ENCODE measurements around the gene TMEM97.
A peak's percentile ranks its signal among the peaks of the same experiment; 100 is the strongest.

TMEM97 gene

DNA sequence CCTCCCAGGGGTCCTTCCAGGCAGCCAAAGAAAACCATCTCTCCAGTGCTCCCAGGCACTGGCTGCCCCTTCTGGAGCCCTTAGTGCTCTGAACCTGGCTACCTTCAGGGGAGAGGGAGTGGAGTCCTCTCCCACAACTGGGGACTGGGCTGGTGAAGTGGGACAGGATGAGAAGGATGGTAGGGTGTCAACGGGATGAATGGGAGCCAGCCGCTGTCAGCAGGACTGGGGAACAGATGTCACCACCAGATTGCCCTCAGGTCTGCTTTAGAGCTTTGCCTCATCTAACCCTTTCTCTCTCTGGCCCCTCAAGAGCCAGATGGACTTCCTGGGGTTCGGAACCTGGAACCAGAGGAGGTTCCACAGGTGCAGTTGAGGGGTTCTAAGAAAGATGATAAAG, 46.5 kb downstream of the TMEM97 start:
- no peak for DNase-seq (ENCODE audit: low read depth)

DNA sequence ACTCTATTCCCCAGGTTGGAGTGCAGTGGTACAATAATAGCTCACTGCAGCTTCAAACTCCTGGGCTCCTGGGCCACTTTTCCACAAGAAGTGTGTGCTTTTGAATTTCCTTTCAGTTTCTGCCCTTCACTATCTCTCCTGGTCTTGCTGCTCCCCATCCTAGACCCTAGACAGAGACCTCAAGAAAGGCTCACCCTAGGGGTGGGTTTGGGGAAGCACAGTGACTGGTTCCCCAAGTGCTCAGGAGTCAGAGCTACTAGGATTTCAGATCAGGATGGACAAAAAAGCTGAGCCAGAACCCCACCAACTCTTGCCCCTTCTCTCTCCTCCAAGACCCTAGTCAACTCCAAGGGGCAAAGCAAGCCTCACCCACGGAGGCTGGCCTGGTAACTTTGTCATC, 47.6 kb downstream of the TMEM97 start:
- DNase-seq (ENCODE audit: low read depth) = no peak

DNA sequence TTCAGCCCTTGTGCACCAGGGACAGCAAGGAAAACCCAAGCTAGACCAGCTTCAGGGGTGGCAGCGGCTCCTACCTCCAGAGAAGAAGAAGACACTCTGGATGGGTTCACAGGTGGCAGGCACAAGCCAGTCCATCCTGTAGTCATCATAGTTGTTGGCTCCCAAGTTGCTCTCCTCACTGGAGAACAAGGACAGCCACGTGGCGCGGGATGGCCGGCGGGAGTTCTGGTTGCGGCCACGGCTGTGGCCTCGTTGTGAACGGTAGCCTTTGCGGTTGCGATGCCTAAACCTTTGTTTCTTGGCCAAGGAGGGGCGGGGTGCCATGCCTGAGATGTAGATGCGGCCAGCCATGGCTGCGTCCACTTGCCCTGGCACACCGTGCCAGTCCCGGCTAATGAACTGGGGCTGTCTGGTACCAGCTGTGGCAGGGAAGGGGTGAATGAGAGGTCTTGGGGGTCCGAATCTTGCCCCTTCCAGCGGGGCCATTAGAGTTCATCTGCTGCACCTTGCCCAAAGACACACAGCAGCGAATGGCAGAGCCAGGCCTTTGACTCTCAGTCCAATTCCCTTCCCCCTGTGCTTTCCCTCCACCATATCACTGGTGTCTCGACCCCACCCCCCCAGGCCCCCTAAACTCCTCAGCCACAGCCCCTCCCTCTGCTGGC, 48.8 kb downstream of the TMEM97 start:
- no peak for DNase-seq (ENCODE audit: low read depth)

DNA sequence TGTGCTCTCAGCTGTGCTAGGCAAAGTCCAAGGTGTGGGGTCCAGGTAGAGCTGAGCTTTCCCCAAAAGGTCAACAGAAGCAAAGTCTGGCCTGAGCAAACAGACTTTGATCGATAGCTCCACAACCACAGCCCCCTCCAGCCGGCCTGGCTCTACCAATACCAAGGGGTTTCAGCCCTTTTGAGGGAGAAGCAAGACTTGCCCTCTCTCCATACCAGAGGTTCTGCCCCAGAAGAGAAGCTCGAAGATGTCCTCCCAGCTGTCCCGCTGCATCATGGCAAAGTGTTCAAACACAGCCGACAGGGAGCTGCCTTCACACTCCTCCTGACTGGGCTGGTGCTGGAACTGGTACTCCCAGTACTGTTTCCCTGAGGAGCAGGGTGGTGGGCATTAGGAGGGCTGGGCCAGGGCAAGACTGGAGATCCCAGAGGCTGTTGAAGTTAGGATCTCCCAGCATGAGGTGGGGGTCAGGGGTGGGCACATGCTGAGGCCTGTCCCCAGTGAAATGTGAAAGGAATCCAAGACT, 49.4 kb downstream of the TMEM97 start:
- no peak for DNase-seq (ENCODE audit: low read depth)

DNA sequence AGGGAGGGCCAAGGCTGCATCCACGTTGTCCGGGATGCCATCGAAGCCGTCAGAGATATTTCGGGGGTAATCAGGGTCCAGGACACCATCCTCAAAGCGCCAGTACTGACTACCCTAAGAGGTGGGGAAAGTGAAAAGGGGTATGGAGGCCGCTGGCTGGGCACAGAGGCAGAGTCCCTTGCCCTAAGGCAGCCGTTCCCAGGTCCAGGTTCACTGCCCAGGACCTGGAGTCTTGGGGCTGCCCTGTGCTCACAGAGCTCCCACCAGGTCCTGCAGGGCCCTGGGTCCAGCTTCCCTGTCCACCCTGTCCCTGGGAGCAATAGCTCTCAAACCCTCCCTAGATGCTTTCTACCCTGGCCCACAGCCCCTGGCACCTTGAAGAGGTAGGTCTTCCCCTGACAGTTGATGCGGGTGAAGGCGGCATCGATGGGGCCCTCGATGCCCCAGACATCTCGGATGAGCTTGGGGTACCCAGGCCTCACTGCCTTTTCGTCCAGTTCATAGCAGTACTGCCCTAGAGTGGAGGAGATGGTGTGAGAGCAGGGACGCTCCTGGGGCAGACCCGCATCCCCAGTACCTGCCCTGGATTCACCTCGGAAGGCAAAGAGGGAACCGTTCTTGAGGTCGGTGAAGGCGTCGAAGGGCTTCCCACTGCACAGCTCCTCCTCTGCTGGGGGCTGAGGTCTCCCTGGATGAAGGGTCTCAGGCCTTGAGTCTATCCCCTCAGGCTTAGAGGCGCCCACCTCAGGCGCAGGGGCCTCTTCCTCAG, 50.1 kb downstream of the TMEM97 start:
- no peak for DNase-seq (ENCODE audit: low read depth)

DNA sequence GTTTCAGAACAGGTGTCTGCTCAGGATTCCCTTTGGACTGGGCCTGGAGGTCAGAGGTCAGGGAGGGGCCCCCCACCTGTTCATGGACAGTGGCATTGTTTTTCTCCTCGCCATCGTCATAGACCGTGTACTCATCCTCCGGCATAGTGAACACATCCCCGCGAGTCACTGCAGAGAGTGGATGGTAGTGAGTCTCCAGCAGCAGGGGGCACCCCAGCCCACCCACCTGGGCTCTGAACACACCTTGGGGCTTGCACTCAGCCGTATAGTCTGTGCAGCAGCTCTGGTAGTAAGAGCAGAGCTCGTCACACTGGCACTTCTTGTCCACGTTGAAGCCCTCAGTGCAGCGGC, 50.7 kb downstream of the TMEM97 start:
- no peak for DNase-seq (ENCODE audit: low read depth)

DNA sequence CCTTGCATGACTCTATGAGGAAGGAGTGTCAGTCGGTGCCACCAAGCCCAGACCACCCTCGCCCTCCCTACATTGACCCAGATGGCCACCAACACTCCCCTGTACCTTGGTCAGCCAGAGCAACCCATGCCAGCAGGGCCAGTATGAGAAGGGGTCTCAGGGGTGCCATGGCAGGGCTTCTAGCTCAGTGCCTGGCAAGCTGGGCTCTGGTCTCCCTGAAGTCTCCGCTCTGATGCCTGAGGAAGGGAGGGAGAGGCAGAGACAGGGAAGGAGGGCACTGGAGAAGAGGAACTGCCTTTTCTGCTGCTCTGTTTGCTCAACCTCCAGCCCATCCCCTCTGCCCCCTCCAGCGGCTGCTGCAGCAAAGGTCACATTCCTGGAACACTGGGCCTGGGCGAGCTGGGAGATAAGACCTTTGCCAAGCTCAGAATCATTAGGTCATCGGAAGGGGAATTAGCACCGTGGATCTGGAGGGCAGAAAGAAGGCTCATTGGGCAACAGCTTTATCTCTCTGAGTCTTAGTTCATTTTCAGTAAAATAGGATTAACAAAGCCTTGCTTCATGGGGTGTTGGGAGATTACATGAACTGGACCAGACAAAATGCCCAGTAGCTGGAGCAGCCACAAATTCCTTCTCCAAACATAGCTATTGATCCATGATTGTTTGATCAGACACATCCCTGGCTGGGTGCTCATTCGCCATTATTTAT, 51.2 kb downstream of the TMEM97 start, which contains the start of gene VTN:
Gene VTN, minus strand, starts transcription at position 273 of the 709 bp plus-strand sequence. Its CDS starts 104 bp downstream, at position 169.
- DNase-seq (ENCODE audit: low read depth) = no peak

DNA sequence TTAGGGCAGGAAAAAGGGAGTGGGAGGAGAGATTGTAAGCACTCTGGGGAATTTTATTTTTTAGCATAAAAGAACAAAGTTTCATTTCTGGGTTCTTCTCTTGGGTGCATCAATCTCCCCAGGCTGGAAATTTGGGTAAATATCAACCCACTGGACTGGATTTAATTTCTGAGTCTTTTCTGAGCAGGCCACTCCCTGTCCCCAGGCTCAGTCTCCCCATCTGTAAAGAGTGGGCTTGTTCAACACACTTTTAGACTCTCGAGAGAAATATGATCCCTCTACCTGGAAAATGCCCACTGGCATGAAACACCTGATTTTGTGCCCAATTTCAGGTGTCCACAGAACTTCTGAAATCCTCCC, 51.7 kb downstream of the TMEM97 start:
- DNase-seq (ENCODE audit: low read depth) = no peak

DNA sequence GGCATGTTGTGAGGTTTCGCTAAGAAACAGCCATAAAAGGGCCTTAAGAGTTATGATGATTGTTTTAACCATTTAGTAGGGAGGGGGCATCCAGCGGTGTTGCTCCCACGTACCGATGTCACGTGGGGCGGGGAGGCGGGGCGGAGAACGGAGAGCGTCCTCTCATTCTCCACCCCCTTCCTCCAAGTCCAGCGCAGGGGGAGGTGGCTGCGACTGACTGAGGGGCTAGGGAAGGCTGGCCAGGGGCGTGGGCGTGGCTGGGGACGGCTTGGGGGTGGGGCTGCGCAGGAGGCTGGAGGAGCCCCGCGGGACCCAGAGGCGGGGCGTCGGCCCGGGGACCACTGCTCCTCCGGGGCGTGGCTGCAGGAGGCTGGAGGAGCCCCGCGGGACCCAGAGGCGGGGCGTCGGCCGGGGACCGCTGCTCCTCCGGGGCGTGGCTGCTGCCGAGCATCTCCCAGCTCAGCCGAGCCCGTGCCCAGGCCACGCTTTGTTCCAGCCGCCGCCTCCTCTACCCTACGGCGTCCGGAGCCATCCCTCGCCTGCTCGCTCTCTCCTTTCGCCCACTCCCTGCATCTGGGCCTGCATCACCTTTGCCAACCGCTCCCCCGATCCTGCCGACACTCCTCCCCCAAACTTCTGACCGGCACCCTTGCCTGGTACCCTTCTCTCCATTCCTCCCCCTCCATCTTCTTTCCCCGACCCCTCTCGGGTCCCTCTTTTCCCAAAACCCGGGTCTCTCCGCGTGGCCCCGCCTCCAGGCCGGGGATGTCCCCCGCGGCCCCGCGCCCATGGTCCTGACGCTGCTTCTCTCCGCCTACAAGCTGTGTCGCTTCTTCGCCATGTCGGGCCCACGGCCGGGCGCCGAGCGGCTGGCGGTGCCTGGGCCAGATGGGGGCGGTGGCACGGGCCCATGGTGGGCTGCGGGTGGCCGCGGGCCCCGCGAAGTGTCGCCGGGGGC, 52.5 kb downstream of the TMEM97 start, which contains the start of gene SARM1:
Gene SARM1, plus strand, starts transcription at position 450 of the 958 bp plus-strand sequence. Its CDS starts 339 bp downstream, at position 789.
- DNase-seq (ENCODE audit: low read depth) = peak; percentile 44

DNA sequence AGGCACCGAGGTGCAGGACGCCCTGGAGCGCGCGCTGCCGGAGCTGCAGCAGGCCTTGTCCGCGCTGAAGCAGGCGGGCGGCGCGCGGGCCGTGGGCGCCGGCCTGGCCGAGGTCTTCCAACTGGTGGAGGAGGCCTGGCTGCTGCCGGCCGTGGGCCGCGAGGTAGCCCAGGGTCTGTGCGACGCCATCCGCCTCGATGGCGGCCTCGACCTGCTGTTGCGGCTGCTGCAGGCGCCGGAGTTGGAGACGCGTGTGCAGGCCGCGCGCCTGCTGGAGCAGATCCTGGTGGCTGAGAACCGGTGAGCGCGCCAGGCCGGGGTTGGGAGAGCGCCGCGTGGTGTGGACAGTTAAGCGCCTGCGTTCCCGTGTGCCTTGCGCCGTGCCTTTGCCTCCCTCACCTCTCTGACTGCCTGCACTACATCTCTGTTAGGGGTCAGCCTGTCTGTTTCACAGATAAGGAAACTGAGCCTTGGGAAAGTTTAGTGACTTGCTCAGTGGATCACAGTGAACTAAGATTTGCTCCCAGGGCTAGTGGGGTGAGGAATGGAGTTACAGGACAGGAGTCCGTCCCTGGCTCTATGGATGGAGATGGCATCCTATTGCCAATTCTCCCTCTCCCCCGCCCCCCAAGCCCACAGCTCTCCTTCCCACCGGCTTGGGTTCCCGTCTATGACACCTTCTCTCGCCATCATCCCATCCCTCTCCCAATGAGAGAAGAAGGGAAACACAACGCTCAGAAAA, 53.4 kb downstream of the TMEM97 start:
- DNase-seq (ENCODE audit: low read depth) = no peak

DNA sequence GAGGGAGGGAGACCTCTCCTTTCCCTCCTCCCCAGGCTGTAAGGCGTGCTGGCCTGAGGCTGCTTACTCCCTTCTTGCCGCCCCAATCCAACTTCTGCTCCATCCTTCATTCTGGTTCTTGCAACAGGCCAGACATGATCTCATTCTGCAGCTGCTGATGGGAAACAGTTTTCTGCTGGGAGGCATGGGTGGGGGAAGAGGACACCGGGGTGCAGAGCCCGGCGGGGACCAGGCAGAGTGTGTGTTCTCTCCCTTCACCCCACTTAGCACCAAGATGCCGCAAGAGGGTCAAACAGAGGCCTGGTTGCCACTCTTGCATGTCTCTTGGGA, 53.9 kb downstream of the TMEM97 start:
- DNase-seq (ENCODE audit: low read depth) = no peak

Data from GM04504 (cell line).